Measurements from ENCODE around the gene DIP2C. TPM values are rescaled to one million over a fixed set of nuclear protein-coding genes. Genes with fewer than 3 reads are reported as not detected.
"Not testable (repeated sequence)": the region's sequence is repeated elsewhere in the genome, so short reads cannot be mapped to it uniquely, and the experiment has no call there.

Gene DIP2C
- total and polyA plus RNA-seq, 4 donors = 6.4 to 40.2 (median 23.8) TPM

DNA sequence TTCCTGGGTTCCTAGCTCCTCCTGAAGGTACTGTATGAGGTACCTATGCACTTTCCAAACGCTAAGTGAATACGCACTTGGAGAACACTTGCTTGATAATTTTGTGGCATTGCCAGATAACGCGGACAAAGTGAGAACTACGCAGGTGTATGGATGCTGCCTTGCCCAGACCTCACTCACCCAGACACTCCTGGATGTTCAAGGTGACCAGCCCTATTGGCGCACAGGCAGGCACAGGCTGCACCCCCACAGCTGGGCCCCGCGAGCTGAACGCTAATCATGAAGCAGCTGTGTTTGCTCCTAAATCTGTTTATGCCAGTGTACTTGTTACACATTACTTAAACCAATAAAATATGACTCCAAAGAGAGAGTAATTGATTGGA, 27.3 kb downstream of the DIP2C start:
- DNase-seq (no peak), ATAC-seq (ENCODE audit: low FRiP score) (no peak)
- Histone ChIP-seq H3K27ac (ENCODE audit: low read depth in 1 of 2, low read length in 2 of 2) (no peak overlapping the region), H3K4me1 (ENCODE audit: control insufficient read depth in 1 of 2, insufficient read depth in 2 of 2, low read length in 2 of 2) (peaks cover 4% of the 10 kb centered on the region in 2 donors), H3K36me3 (ENCODE audit: control insufficient read depth in 1 of 2, insufficient read depth in 2 of 2, low read length in 1 of 2) (no peaks in the 10 kb centered on the region), H3K9me3 (ENCODE audit: control insufficient read depth, low read length) (no peaks in the 10 kb centered on the region), H3K27me3 (ENCODE audit: control insufficient read depth in 1 of 2, insufficient read depth in 2 of 2, low read length in 1 of 2) (no peaks in the 10 kb centered on the region), H3K4me3 (ENCODE audit: low read length in 2 of 2) (no peak overlapping the region)
- WGBS, 2 donors = 95 to 97% methylated on average over 9 of the region's 9 CpGs
- intact Hi-C loops (cut with DNase I) = no loop called here

DNA sequence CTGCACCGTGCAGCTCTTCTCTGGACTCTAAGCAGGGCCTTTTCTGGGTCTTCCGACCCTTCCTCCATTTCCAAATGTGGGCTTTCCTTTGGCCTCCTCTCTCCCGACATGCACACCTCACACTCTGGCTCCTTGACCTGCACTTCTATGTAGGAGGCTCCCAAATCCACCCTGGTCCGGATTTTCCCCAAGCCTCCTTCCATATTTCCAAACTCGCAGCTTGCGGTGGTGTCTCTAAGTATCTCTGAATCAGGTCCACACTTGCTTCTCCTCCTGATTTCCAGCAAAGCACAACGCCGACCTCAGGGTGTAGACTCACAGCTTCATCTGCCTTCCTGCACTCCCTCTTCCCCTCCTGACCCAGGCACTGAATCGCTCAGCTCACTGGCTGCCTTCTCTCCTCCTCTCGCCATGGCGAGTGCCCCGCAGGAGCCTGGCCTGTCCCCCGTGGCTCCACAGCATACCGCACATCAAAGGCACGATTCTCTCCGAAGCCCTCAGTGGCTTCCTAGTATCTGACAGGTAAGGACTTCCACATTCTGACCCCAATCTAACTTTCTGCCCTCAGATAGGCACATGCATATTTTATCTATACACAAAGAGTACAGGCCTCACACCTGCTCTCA, 27.8 kb downstream of the DIP2C start:
- Histone ChIP-seq H3K36me3 (ENCODE audit: control insufficient read depth in 1 of 2, insufficient read depth in 2 of 2, low read length in 1 of 2) (no peaks in the 10 kb centered on the region), H3K27ac (ENCODE audit: low read depth in 1 of 2, low read length in 2 of 2) (no peak overlapping the region), H3K4me3 (ENCODE audit: low read length in 2 of 2) (no peak overlapping the region), H3K9me3 (ENCODE audit: control insufficient read depth, low read length) (no peaks in the 10 kb centered on the region), H3K27me3 (ENCODE audit: control insufficient read depth in 1 of 2, insufficient read depth in 2 of 2, low read length in 1 of 2) (no peaks in the 10 kb centered on the region), H3K4me1 (ENCODE audit: control insufficient read depth in 1 of 2, insufficient read depth in 2 of 2, low read length in 2 of 2) (peaks cover 4% of the 10 kb centered on the region in 2 donors)
- 85 to 89% methylated on average over 16 of the region's 16 CpGs for WGBS, 2 donors
- ATAC-seq (ENCODE audit: low FRiP score) = no peak
- intact Hi-C loops (cut with DNase I) = no loop called here
- DNase-seq = no peak

DNA sequence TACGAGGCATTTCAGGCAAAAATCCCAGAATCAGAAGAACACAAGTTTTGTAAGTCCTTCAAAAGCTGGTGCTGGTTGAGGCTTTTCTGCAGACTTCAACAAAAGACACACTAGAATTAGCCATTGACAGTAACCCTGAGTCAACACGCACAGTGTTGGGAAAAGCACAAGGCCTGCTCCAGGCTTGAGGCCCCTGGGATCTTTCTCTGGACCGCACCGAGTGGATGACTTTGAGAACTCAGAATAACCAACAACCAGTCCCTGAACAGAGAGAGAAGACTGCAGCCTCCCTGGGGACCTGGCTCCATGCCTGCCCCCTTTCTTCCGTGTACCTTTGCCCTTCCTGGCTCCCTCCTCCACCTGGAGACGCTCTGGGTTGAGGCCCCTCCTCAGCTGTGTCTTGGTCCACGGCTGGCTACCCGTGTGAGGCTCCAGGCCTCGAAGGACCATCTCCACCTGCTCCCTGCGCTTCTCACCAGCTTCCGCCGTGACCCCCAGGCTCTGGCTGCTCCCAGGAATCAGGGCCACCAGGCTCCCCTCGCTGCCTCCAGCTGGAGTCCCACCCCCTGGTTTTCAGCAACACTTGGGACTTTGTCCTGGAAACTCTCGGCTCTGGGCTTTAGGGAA, 28.4 kb downstream of the DIP2C start:
- Histone ChIP-seq H3K27me3 (ENCODE audit: control insufficient read depth in 1 of 2, insufficient read depth in 2 of 2, low read length in 1 of 2) (no peaks in the 10 kb centered on the region), H3K9me3 (ENCODE audit: control insufficient read depth, low read length) (no peaks in the 10 kb centered on the region), H3K36me3 (ENCODE audit: control insufficient read depth in 1 of 2, insufficient read depth in 2 of 2, low read length in 1 of 2) (no peaks in the 10 kb centered on the region), H3K4me1 (ENCODE audit: control insufficient read depth in 1 of 2, insufficient read depth in 2 of 2, low read length in 2 of 2) (peaks cover 4% of the 10 kb centered on the region in 2 donors), H3K4me3 (ENCODE audit: low read length in 2 of 2) (no peak overlapping the region), H3K27ac (ENCODE audit: low read depth in 1 of 2, low read length in 2 of 2) (no peak overlapping the region)
- intact Hi-C loops (cut with DNase I) = no loop called here
- ATAC-seq (ENCODE audit: low FRiP score) (peak; percentile 54), DNase-seq (peak in 1 of 2 donors; percentile 74)
- 50 to 54% methylated on average over 14 of the region's 14 CpGs for WGBS, 2 donors

DNA sequence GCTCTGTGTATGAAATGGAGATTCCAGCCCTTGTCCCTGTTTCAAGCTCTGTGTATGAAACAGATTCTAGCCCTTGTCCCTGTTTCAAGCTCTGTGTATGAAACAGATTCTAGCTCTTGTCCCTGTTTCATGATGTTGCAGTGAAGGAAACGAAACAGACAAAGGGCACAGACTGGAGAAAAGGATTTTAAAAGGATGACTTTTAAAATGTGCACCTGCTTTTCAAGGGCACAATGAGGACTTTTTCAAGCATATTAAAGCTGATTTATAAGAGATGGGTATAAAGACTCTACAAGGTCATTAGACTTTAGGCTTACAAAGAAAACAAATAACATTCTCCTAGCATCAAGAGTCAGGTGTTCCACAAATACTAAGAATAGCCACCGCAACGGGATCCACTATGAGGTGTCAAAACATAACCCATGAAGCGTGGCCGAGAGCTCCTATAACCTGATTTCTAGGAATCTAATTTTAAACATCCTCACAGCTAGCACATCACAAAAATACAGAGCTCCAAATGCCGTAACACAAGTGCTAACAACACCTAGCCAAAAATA, 29.0 kb downstream of the DIP2C start:
- 21 to 24% methylated on average over 6 of the region's 6 CpGs for WGBS, 2 donors
- intact Hi-C loops (cut with DNase I) = no loop called here
- DNase-seq (no peak), ATAC-seq (ENCODE audit: low FRiP score) (no peak)
- Histone ChIP-seq H3K36me3 (ENCODE audit: control insufficient read depth in 1 of 2, insufficient read depth in 2 of 2, low read length in 1 of 2) (no peaks in the 10 kb centered on the region), H3K4me1 (ENCODE audit: control insufficient read depth in 1 of 2, insufficient read depth in 2 of 2, low read length in 2 of 2) (peaks cover 4% of the 10 kb centered on the region in 2 donors), H3K9me3 (ENCODE audit: control insufficient read depth, low read length) (no peaks in the 10 kb centered on the region), H3K4me3 (ENCODE audit: low read length in 2 of 2) (no peak overlapping the region), H3K27me3 (ENCODE audit: control insufficient read depth in 1 of 2, insufficient read depth in 2 of 2, low read length in 1 of 2) (no peaks in the 10 kb centered on the region), H3K27ac (ENCODE audit: low read depth in 1 of 2, low read length in 2 of 2) (no peak overlapping the region)

DNA sequence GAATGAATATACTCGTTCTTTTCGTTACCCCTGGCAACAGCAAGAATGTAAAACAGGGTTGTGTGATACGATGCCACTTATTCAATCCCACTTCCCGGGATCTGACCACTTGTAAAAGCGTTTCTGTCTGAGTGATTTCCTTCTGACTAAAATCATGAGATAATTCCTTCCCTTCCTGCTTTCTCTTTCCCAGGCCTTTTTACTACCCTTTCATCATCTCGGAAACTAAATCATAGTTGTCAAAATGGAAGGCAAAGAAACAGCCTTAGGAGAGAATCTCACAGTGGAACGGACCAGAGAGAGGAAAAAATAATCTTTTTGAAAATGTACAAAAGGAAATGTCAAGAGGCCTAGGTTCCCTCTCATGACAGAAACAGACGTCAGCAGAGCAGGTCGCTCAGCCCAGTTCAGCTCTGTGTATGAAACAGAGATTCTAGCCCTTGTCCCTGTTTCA, 29.8 kb downstream of the DIP2C start:
- 3% methylated on average over 9 of the region's 9 CpGs for WGBS, 2 donors
- Histone ChIP-seq H3K4me1 (ENCODE audit: control insufficient read depth in 1 of 2, insufficient read depth in 2 of 2, low read length in 2 of 2) (peaks cover 4% of the 10 kb centered on the region in 2 donors), H3K27me3 (ENCODE audit: control insufficient read depth in 1 of 2, insufficient read depth in 2 of 2, low read length in 1 of 2) (no peaks in the 10 kb centered on the region), H3K36me3 (ENCODE audit: control insufficient read depth in 1 of 2, insufficient read depth in 2 of 2, low read length in 1 of 2) (no peaks in the 10 kb centered on the region), H3K27ac (ENCODE audit: low read depth in 1 of 2, low read length in 2 of 2) (peak overlapping the region in 1 of 2 donors; percentile 46), H3K9me3 (ENCODE audit: control insufficient read depth, low read length) (no peaks in the 10 kb centered on the region), H3K4me3 (ENCODE audit: low read length in 2 of 2) (peak overlapping the region in 1 of 2 donors; percentile 14)
- DNase-seq (no peak), ATAC-seq (ENCODE audit: low FRiP score) (no peak)
- intact Hi-C loops (cut with DNase I) = no loop called here

DNA sequence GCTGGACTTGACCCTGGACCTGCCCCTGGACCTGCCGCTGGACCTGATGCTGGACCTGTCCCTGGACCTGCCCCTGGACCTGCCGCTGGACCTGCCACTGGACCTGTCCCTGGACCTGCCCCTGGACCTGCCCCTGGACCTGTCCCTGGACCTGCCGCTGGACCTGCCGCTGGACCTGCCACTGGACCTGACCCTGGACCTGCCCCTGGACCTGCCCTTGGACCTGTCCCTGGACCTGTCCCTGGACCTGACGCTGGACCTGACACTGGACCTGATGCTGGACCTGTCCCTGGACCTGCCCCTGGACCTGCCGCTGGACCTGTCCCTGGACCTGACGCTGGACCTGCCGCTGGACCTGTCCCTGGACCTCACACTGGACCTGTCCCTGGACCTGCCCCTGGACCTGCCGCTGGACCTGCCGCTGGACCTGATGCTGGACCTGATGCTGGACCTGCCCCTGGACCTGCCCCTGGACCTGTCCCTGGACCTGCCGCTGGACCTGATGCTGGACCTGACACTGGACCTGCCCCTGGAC, 31.6 kb downstream of the DIP2C start:
- ATAC-seq (ENCODE audit: low FRiP score); H3K4me3 ChIP-seq (ENCODE audit: low read length in 2 of 2); DNase-seq; H3K9me3 ChIP-seq (ENCODE audit: control insufficient read depth, low read length); H3K27me3 ChIP-seq (ENCODE audit: control insufficient read depth in 1 of 2, insufficient read depth in 2 of 2, low read length in 1 of 2); H3K36me3 ChIP-seq (ENCODE audit: control insufficient read depth in 1 of 2, insufficient read depth in 2 of 2, low read length in 1 of 2); intact Hi-C loops (cut with DNase I); H3K27ac ChIP-seq (ENCODE audit: low read depth in 1 of 2, low read length in 2 of 2); H3K4me1 ChIP-seq (ENCODE audit: control insufficient read depth in 1 of 2, insufficient read depth in 2 of 2, low read length in 2 of 2): not testable (repeated sequence)
- 97 to 100% methylated on average over 6 to 10 of the region's 11 CpGs for WGBS, 2 donors

DNA sequence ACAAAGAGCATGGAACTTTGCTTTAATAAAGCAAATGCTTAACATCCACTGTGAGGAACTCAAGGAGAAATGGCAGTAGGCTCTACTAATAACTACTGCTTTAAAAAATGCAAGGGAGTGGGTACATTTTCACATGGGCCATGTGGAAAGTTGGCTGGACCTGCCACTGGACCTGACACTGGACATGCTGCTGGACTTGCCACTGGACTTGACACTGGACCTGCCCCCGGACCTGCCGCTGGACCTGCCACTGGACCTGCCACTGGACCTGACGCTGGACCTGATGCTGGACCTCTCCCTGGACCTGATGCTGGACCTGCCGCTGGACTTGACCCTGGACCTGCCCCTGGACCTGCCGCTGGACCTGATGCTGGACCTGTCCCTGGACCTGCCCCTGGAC, 32.6 kb downstream of the DIP2C start:
- Histone ChIP-seq H3K4me3 (ENCODE audit: low read length in 2 of 2) (no peak overlapping the region), H3K27me3 (ENCODE audit: control insufficient read depth in 1 of 2, insufficient read depth in 2 of 2, low read length in 1 of 2) (no peaks in the 10 kb centered on the region), H3K9me3 (ENCODE audit: control insufficient read depth, low read length) (no peaks in the 10 kb centered on the region), H3K27ac (ENCODE audit: low read depth in 1 of 2, low read length in 2 of 2) (no peak overlapping the region), H3K4me1 (ENCODE audit: control insufficient read depth in 1 of 2, insufficient read depth in 2 of 2, low read length in 2 of 2) (peaks cover 4% of the 10 kb centered on the region in 2 donors), H3K36me3 (ENCODE audit: control insufficient read depth in 1 of 2, insufficient read depth in 2 of 2, low read length in 1 of 2) (no peaks in the 10 kb centered on the region)
- no peak for ATAC-seq (ENCODE audit: low FRiP score)
- WGBS, 2 donors = 63 to 79% methylated on average over 3 to 5 of the region's 5 CpGs
- no peak for DNase-seq
- intact Hi-C loops (cut with DNase I) = no loop called here

DNA sequence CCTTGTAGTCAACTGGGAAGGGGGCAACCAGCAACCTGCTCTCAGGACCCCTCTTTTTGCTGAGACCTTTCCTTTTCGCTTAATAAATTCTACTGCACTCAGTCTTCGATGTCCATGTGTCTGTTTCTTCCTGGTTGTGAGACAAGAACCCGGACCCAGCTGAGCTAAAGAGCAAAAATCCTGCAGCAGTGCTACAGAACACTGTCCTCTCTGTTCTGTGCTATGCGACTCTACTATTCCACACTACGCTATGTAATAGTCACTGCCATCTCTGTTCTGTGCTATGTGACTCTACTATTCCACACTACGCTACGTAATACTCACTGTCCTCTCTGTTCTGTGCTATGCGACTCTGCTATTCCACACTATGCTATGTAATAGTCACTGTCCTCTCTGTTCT, 34.3 kb downstream of the DIP2C start:
- Histone ChIP-seq H3K27ac (ENCODE audit: low read depth in 1 of 2, low read length in 2 of 2) (no peak overlapping the region), H3K4me1 (ENCODE audit: control insufficient read depth in 1 of 2, insufficient read depth in 2 of 2, low read length in 2 of 2) (no peaks in the 10 kb centered on the region), H3K36me3 (ENCODE audit: control insufficient read depth in 1 of 2, insufficient read depth in 2 of 2, low read length in 1 of 2) (no peaks in the 10 kb centered on the region), H3K27me3 (ENCODE audit: control insufficient read depth in 1 of 2, insufficient read depth in 2 of 2, low read length in 1 of 2) (no peaks in the 10 kb centered on the region), H3K4me3 (ENCODE audit: low read length in 2 of 2) (no peak overlapping the region), H3K9me3 (ENCODE audit: control insufficient read depth, low read length) (no peaks in the 10 kb centered on the region)
- DNase-seq = no peak
- intact Hi-C loops (cut with DNase I) = no loop called here
- 96 to 98% methylated on average over 8 of the region's 8 CpGs for WGBS, 2 donors
- no peak for ATAC-seq (ENCODE audit: low FRiP score)

DNA sequence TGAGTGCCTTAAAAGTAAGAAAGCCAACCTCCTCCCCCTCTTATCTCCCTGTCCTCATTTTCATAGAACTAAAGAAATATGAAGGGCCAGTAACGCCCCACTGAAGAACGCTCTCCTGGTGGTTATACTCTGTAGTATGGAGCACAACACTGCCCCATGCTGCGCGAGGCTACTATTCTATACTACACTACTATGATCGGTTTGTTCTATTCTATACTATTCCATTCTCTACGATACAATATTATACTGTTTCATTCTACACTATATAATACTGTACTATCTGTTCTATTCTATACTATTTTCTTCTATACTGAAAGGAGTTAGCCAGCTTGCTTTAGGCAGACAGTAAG, 34.8 kb downstream of the DIP2C start:
- H3K4me3 ChIP-seq (ENCODE audit: low read length in 2 of 2) = no peak overlapping the region
- no peaks in the 10 kb centered on the region for H3K36me3 ChIP-seq (ENCODE audit: control insufficient read depth in 1 of 2, insufficient read depth in 2 of 2, low read length in 1 of 2)
- H3K27me3 ChIP-seq (ENCODE audit: control insufficient read depth in 1 of 2, insufficient read depth in 2 of 2, low read length in 1 of 2) = no peaks in the 10 kb centered on the region
- no peak overlapping the region for H3K27ac ChIP-seq (ENCODE audit: low read depth in 1 of 2, low read length in 2 of 2)
- WGBS, 2 donors = 86% methylated on average over 6 of the region's 6 CpGs
- H3K4me1 ChIP-seq (ENCODE audit: control insufficient read depth in 1 of 2, insufficient read depth in 2 of 2, low read length in 2 of 2) = no peaks in the 10 kb centered on the region
- ATAC-seq (ENCODE audit: low FRiP score) (no peak), DNase-seq (no peak)
- intact Hi-C loops (cut with DNase I) = no loop called here
- no peaks in the 10 kb centered on the region for H3K9me3 ChIP-seq (ENCODE audit: control insufficient read depth, low read length)
